Keratinocyte (primary cell): Measurements from ENCODE around the gene ARPC3. TPM values are rescaled to one million over a fixed set of nuclear protein-coding genes. Genes with fewer than 3 reads are reported as not detected.

Experiments used
- DNase-seq: peaks from one replicate; pipeline ENCODE4 v3.0.0-alpha.2; 2011; ENCODE audit warnings: low read depth, missing footprints, low spot score
- FAIRE-seq: peaks from 2 replicates; lab custom pipeline; 2011; peaks lifted over from hg19 to GRCh38; lab: Jason Lieb, UNC
- H2AFZ ChIP-seq: 2 replicates; pipeline ENCODE4 v1.6.0; 2012; ENCODE audit warnings: low read length, control low read depth, inconsistent platforms; ENCODE audit not compliant: control insufficient read depth
- H3K27ac ChIP-seq: 2 replicates; pipeline ENCODE4 v1.5.1; 2011; ENCODE audit warnings: low read length; ENCODE audit not compliant: control insufficient read depth, insufficient read depth
- H3K27me3 ChIP-seq: 3 replicates; pipeline ENCODE4 v1.6.0; 2011; ENCODE audit warnings: low read length; ENCODE audit not compliant: control insufficient read depth, insufficient read depth; ENCODE audit errors: extremely low read depth
- H3K36me3 ChIP-seq, 2 experiments: 2 replicates in 1 of 2; 3 replicates in 1 of 2; pipeline ENCODE4 v1.5.1; 2011; ENCODE audit warnings: low read length in 2 of 2, mild to moderate bottlenecking in 1 of 2; ENCODE audit not compliant: control insufficient read depth in 2 of 2, insufficient read depth in 2 of 2; ENCODE audit errors: extremely low read depth in 1 of 2
- H3K4me1 ChIP-seq: 3 replicates; pipeline ENCODE4 v1.5.1; 2011; ENCODE audit warnings: low read length; ENCODE audit not compliant: control insufficient read depth, insufficient read depth; ENCODE audit errors: extremely low read depth
- H3K4me2 ChIP-seq: 3 replicates; pipeline ENCODE4 v1.6.0; 2011; ENCODE audit warnings: low read depth, low read length; ENCODE audit not compliant: control insufficient read depth, insufficient read depth; ENCODE audit errors: extremely low read depth
- H3K4me3 ChIP-seq, 3 experiments: fragments of 200-600 bp in 1 of 3; sonication (generic) in 1 of 3; 2 replicates in 2 of 3; 3 replicates in 1 of 3; pipeline ENCODE4 v1.5.1; 2011 to 2016; ENCODE audit warnings: low read length in 3 of 3, mild to moderate bottlenecking in 3 of 3, control low read depth in 2 of 3, inconsistent platforms in 1 of 3, low read depth in 1 of 3, mixed read lengths in 1 of 3, mixed run types in 1 of 3, moderate library complexity in 1 of 3; ENCODE audit not compliant: control insufficient read depth in 2 of 3, insufficient read depth in 2 of 3; ENCODE audit errors: extremely low read depth in 1 of 3
- H3K79me2 ChIP-seq: 2 replicates; pipeline ENCODE4 v1.6.0; 2012; ENCODE audit warnings: low read length; ENCODE audit not compliant: control insufficient read depth, insufficient read depth
- H3K9ac ChIP-seq: 3 replicates; pipeline ENCODE4 v1.6.0; 2011; ENCODE audit warnings: low read length; ENCODE audit not compliant: control insufficient read depth, insufficient read depth; ENCODE audit errors: extremely low read depth
- H3K9me1 ChIP-seq: 3 replicates; pipeline ENCODE4 v1.6.0; 2011; ENCODE audit warnings: low read length; ENCODE audit not compliant: control insufficient read depth, insufficient read depth; ENCODE audit errors: extremely low read depth
- H3K9me3 ChIP-seq: 2 replicates; pipeline ENCODE4 v1.5.1; 2012; ENCODE audit warnings: low read depth, low read length; ENCODE audit not compliant: control insufficient read depth
- H4K20me1 ChIP-seq: 3 replicates; pipeline ENCODE4 v1.6.0; 2011; ENCODE audit warnings: low read length; ENCODE audit not compliant: control insufficient read depth, insufficient read depth; ENCODE audit errors: extremely low read depth
- CTCF ChIP-seq, 3 experiments: IDR thresholded peaks in 1 of 3; conservative IDR thresholded peaks in 1 of 3; optimal IDR thresholded peaks in 1 of 3; 2 replicates in 2 of 3; 3 replicates in 1 of 3; pipeline versions ENCODE3 to v1.5.1; 2011; ENCODE audit warnings: low read length in 3 of 3, mild to moderate bottlenecking in 3 of 3, moderate library complexity in 2 of 3, control low read depth in 1 of 3, inconsistent platforms in 1 of 3; ENCODE audit not compliant: insufficient read depth in 2 of 3; ENCODE audit errors: extremely low read depth in 1 of 3
- EZH2 ChIP-seq: IDR thresholded peaks from one replicate; pipeline ENCODE4 v1.6.1; 2012; ENCODE audit warnings: inconsistent platforms, mild to moderate bottlenecking, low read length, moderate library complexity
- dilution Hi-C: fragments of 300-500 bp; cut with MboI; formaldehyde crosslinking; loops from one replicate; pipeline ENCODE4 v1.7.0; 2020; ENCODE audit warnings: low sequenced_read_pairs; ENCODE audit not compliant: extremely low pct_ligation_motif_present
- polyA plus RNA-seq, 5 experiments: library from polyadenylated mRNA; depleted of rRNA in 3 of 5; stranded (reverse) in 3 of 5; stranded (forward) in 1 of 5; unstranded in 1 of 5; fragments of >200 nt; gene quantifications; 1 replicate in 1 of 5; 2 replicates in 3 of 5; 3 replicates in 1 of 5; pipeline versions ENCODE4 v1.2.1 to v1.2.3, GENCODE V29; 2011 to 2012; ENCODE audit warnings: missing spikeins in 2 of 5, low read depth in 1 of 5, low replicate concordance in 1 of 5

Gene ARPC3
- polyA plus RNA-seq, 1 donor (not counting 4 experiments of a cell fraction or from before 2014, with no cell fraction given) = 139 TPM

- Histone ChIP-seq H3K4me1 (no peaks in the 10 kb centered on the region), H3K4me3 (no peak overlapping the region), H2AFZ (no peak overlapping the region), H3K9me3 (no peaks in the 10 kb centered on the region), H3K79me2 (peaks cover 44% of the 10 kb centered on the region), H4K20me1 (no peaks in the 10 kb centered on the region), H3K4me2 (no peak overlapping the region), H3K27ac (no peak overlapping the region), H3K27me3 (no peaks in the 10 kb centered on the region), H3K9me1 (no peaks in the 10 kb centered on the region), H3K9ac (no peak overlapping the region), H3K36me3 (peaks cover 19 to 24% of the 10 kb centered on the region in 2 experiments)
- dilution Hi-C loops = no loop called here
- DNase-seq (no peak), FAIRE-seq (no peak)
- TF ChIP-seq EZH2 (no peak), CTCF (optimal IDR thresholded peaks at IDR 0.05 in 1 of 3, IDR thresholded peaks at IDR 0.05 in 1 of 3, conservative IDR thresholded peaks at IDR 0.05 in 1 of 3; ENCODE audit: extremely low read depth in 1 of 3, insufficient read depth in 2 of 3, low read length in 3 of 3) (no peak)
Measured at GRCh38 chr12:110444455-110444854, 5.7 kb downstream of the ARPC3 start.

- Histone ChIP-seq H3K4me3 (no peak overlapping the region), H3K9me3 (no peaks in the 10 kb centered on the region), H3K9me1 (no peaks in the 10 kb centered on the region), H3K27me3 (no peaks in the 10 kb centered on the region), H3K4me1 (no peaks in the 10 kb centered on the region), H2AFZ (no peak overlapping the region), H3K9ac (no peak overlapping the region), H3K36me3 (peaks cover 4 to 9% of the 10 kb centered on the region in 2 experiments), H3K27ac (no peak overlapping the region), H3K4me2 (no peak overlapping the region), H3K79me2 (no peaks in the 10 kb centered on the region), H4K20me1 (no peaks in the 10 kb centered on the region)
- dilution Hi-C loops = no loop called here
- DNase-seq (no peak), FAIRE-seq (no peak)
- TF ChIP-seq EZH2 = no peak
- no peak for TF ChIP-seq CTCF (optimal IDR thresholded peaks at IDR 0.05 in 1 of 3, IDR thresholded peaks at IDR 0.05 in 1 of 3, conservative IDR thresholded peaks at IDR 0.05 in 1 of 3; ENCODE audit: extremely low read depth in 1 of 3, insufficient read depth in 2 of 3, low read length in 3 of 3)
Measured at GRCh38 chr12:110436231-110436630, 13.9 kb downstream of the ARPC3 start.
